Retina (tissue), 1 donor: Measurements from ENCODE around the gene EPAS1.

Experiments used
- DNase-seq: peaks from one replicate; pipeline ENCODE4 v3.0.0-alpha.2; 2016

EPAS1 gene

DNA sequence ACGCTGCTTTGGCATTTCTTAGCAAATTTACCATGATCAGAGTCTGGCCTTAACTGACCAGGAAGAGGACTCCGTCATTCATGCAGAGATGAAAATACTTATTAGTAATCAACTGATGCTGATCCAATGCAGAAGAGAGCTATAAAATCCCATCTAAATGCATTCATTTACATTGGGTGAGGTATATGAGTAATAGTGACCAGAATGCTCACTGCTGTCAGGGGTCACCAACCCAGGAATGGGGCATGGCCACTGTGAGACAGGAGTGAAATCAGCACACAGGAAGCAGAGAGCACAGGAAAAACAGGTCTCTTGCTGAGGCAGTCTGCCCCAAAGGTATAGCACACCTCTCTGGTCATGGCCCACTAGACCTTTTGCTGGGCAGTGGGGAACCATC lies 114.0 kb downstream of the EPAS1 start:
- no peak for DNase-seq

DNA sequence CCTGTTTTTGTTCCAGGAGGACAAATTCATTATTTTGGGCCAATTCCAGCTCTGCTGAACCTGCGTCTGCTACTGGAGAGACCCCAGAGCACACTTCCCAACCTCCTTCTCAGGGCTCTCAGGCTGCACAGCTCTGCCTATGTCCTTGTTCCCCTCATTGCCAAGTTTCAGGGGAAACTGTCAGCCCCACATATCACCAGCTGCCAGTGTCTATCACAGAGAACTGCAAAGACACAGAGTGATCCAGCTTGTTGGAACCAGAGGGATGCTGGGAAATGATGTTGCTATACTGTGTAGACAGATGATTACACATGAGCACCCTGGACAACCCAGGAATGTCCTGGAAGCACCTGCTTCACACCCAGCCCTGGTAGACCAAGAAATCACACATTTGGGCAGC lies 114.8 kb downstream of the EPAS1 start:
- no peak for DNase-seq

GRCh38 chr2:46413111-46413510 lies 115.9 kb downstream of the EPAS1 start:
- no peak for DNase-seq

DNA sequence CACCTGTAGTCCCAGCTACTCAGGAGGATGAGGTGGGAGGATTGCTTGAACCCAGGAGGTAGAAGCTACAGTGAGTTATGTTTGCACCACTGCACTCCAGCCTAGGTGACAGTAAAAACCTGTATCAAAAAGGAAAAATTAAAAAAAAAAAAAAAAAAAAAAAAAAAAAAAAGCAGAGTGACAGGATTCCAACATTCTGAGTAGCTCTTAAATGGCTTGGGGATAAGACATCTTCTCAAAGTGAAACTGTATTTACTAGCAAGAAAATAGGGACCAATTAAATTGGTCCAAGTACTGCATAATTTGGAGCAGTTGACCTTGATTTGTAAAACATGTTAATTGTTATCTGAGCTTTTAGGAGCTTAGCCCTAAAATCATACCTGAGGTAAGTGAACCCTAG lies 116.4 kb downstream of the EPAS1 start:
- no peak for DNase-seq

- DNase-seq: no peak
These were observed 117.5 kb downstream of the EPAS1 start for GRCh38 chr2:46414701-46415100.

DNA sequence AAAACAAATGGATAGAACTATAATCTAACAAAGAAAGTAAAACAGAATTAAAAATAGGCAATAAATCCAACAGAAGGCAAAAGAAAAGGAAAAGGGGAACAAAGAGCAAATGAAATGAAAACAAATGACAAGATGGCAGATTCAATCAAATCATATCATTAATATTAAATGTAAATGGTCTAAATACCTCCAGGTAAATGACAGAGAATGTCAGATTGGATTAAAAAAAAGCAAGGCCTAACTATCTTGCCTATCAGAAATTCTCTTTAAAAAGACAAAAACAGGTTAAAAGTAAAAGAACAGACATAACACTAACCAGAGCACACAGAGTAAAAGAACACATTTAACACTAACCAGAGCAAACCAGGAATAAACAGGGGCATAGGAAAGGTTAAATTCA lies 119.1 kb downstream of the EPAS1 start:
- no peak for DNase-seq

GRCh38 chr2:46416739-46417403 lies 119.7 kb downstream of the EPAS1 start:
- no peak for DNase-seq

DNA sequence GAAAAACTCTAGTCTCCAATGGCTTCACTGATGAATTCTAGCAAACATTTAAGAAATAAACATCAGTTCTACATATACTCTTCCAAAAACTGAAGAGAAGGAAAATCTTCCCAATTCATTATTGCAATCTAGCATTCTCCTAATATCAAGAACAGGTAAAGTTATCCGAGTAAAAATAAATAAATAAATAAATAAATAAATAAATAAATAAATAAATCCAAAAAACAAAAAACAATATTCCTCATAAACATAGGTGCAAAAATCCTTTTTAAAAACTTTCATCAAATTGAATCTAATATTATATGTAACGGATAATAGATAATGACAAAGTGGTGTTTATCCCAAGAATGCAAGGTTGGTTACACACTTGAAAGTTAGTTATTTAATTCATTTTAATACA lies 123.7 kb downstream of the EPAS1 start:
- DNase-seq: no peak

DNA sequence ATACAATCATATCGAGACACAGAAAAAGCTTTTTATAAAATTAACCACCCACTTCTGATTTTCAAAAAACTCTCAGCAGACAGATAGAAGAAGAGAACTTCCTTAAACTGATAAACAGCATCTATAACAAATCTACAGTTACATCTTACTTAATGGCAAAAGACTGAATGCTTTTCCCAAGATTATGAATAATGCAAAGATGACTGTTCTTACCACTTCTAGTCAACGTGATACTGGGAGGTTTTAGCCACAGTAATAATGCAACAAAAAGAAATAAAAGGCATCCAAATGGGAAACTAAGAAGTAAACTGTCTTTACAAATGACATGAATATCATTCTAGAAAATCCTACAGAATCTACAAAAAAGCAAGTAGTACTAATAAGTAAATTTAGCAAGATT lies 124.2 kb downstream of the EPAS1 start:
- no peak for DNase-seq

- DNase-seq: no peak
These were observed 125.6 kb downstream of the EPAS1 start for GRCh38 chr2:46422717-46423394.

- no peak for DNase-seq
These were observed 127.7 kb downstream of the EPAS1 start for GRCh38 chr2:46424937-46425336.

GRCh38 chr2:46428911-46429436 lies 131.8 kb downstream of the EPAS1 start:
- no peak for DNase-seq

GRCh38 chr2:46430413-46430812 lies 133.2 kb downstream of the EPAS1 start:
- DNase-seq: no peak

- no peak for DNase-seq
These were observed 133.8 kb downstream of the EPAS1 start for GRCh38 chr2:46430992-46431391.

DNA sequence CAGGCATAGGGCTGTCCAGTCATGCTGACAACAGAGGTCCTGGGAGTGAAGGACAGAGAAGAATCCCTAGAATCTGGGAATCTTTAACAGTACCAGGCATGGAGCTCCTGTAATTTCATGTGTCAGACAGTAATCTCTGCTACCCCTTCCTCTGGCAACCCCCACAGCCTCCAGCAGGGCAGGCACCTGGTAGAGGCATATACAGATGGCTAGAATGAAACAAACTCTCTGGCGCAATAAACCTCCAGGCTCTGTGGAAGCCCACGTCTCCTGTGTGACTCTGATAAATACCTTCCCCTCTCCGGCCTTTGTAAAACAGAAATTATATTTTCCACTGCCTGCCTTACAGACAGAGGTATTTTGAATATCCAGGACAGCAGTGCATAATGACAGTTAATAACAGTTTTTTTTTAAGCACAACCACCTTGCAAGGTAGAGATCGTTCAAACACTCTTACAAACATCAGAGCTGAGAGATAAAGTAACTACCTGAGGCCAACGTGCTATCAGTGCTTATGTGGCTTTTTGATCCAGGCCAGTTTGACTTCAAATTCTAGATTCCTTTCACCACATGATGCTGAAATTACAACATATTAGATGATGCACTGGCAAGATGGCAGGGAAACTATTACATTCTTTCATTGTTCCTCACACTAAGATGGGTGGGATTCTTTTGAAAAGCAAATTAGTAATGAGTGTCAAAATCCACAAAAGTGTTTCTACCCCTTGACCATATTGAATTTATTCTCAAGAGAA lies 134.5 kb downstream of the EPAS1 start:
- DNase-seq: no peak

- DNase-seq: no peak
These were observed 137.7 kb downstream of the EPAS1 start for GRCh38 chr2:46434851-46435273.

- DNase-seq: no peak
These were observed 138.1 kb downstream of the EPAS1 start for GRCh38 chr2:46435353-46435752.

DNA sequence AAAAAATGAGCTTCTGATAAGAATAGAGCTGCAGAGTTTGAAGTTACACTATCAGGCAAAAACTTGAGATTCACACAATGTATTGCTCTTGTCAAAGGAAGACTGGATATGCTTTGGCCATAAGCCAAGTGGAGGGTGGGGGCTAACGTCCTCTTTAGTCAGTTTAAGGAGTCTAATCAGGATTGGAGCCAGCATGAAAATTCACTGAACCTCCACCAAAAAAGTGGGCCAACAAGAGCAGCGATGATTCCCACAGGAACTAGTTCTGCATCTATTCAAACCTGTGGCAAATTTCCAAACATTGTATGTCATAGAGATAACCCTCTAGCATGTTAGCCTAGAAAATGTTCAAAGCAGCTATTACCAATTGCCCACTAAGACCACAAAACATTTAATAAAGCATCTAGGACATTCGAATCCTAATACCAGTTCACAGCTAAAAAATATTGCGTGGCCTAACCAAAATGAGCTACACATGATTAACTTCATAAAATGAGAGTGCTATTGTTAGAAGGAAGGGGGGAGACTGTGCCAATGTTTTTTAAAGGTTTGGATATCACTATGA lies 138.7 kb downstream of the EPAS1 start:
- DNase-seq: no peak
